GM21360 (cell line): Measurements from ENCODE around the gene CACNB1.

Source experiments
- ATAC-seq: cut with Tn5 transposase; IDR thresholded peaks from one replicate; pipeline ENCODE4 v1.9.1; 2021; ENCODE audit warnings: mild to moderate bottlenecking, moderate library complexity; ENCODE audit not compliant: unreplicated experiment

CACNB1 gene

DNA sequence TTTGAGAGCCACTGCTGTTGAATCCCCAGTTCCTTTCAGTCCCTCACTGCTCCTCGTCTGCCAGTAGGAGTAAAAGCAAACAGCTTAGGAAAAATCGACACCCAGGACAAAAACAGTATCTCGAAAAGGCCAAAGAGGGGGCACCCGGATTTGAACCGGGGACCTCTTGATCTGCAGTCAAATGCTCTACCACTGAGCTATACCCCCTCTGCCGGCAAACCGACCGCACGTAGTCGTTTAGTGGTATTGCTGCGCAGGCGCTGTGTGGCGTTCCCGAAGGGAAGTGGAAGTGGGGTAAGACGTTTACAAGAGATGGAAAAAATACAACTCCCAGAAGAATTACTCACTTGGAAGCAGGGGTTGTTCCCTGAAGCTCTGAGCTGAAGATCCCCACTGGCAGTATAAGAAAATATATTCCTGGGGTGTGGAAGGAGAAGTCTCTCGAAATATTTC, 43.8 kb downstream of the CACNB1 start:
- peak; percentile 40 for ATAC-seq

DNA sequence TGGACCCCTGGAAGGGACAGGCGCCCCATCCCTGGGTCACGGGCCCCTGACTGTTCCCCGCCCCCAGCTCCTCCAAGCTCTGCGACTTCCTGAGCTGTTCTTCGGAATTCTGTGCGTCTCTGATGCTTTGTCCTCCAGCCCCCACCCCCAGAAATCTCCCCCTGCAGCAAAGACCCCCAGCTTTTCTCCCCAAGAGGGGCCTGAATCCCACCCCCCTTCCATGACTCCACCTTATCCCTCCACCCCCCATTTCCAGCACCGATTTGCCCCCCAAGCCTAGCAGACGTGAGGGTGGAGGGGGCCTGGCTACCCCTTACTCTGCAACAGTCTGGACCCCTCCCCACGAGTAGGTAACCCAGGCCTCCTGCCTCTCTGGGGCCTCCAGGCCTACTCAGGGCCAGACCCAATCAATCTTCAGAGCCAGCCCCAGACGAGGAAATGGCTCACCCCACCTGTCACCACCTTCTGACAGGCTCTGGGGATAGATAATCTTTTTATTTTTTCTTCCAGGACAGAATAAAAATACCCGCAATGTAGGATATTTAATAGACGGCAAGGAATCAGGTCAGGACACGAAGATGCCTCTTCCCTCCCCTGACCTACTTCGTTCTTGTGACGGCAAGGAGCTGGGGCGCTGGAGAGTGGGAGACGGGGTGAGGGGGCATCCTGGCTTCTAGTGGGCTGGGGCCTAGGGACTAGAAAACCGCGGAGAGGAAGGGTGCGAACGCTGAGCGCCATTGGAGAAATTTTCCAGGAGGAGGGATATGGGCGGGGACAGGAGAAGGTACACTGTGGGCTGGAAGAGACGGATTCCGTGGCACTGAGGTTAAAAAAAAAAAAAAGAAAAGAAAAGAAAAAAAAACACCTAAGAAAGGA, 45.3 kb downstream of the CACNB1 start:
- no peak for ATAC-seq

DNA sequence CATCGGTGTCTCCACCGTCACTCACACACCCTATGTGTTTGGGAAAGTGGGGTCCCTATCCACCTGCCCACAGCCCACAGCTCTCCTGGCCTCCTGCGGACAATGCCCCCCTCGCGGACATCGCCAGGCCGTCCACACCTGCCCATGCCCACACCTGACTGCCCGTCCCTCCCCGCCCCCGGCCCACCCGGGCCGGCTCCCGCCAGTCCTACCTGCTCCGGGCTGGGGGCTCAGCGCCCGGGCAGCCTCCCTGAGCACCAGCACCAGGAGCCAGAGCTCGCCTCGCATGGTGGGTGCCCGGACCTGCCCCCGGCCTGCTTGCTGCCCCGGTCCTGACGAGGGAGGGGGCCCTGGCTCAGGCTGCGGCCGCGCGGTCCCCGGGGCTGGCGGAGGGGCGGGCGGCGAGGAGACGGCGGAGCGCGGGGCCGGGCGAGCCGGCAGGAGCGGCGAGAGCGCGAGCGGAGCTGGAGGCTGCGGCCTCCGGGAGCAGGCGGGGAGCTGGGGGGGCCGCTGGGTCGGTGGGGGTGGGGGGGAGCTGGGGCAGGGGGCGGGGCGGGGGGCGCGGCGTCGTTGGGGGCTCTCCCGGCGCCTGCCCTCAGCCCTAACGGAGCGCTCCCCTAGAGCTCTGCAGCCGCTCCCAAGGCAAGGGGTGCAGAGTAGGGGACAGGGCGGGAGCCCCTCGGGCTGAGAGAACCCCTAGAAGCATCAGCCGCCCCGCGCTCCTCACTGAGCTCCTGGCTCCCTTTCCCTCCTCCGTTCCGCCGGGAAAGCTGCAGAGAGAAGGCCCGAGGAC, 46.1 kb downstream of the CACNB1 start, which contains the start of gene PLXDC1:
Gene PLXDC1, minus strand, starts transcription at position 488 of the 793 bp plus-strand sequence. Its CDS starts 200 bp downstream, at position 288.
- ATAC-seq = no peak

DNA sequence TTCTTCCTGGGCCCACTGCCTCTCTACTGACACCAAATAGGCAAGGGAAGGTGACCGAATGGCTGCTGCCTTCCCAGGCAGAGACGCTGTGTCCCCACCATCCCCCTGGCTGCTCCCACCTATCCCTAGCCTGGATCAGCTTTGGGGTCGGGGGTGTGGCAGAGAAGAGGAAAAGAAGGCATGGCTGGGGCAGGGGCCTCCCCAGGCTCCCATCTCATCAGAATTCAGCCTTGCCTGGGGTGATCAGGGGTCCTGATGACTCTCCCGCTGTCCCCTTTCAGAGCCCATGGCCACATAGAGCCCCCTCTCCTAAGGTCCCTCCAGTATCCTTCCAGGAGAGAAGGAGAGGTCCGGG, 46.7 kb downstream of the CACNB1 start:
- ATAC-seq = no peak

DNA sequence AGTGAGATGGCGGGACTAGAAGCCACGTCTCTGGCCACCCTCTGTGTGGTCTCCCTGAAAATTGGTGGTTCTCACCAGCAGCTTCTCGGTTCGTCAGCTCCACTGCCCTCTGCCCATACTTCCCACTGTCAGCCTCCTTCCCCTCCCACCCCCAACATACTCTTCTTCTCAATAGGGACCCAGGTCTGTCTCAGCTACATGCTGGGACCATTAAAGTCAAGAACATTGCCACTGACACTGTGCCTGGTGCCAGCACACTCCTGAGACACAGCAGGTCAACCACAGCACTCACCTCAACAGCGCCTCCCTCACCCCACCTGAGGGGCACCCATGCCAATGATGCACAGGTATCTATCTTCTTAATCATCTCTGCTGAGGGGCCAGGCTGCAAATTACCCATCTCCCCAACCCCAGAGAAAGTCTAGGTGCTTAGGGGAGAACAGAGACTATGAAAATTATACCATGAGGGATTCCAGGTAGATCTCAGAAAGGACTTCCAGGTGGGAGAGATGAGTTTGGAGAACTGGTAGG, 47.3 kb downstream of the CACNB1 start:
- no peak for ATAC-seq

DNA sequence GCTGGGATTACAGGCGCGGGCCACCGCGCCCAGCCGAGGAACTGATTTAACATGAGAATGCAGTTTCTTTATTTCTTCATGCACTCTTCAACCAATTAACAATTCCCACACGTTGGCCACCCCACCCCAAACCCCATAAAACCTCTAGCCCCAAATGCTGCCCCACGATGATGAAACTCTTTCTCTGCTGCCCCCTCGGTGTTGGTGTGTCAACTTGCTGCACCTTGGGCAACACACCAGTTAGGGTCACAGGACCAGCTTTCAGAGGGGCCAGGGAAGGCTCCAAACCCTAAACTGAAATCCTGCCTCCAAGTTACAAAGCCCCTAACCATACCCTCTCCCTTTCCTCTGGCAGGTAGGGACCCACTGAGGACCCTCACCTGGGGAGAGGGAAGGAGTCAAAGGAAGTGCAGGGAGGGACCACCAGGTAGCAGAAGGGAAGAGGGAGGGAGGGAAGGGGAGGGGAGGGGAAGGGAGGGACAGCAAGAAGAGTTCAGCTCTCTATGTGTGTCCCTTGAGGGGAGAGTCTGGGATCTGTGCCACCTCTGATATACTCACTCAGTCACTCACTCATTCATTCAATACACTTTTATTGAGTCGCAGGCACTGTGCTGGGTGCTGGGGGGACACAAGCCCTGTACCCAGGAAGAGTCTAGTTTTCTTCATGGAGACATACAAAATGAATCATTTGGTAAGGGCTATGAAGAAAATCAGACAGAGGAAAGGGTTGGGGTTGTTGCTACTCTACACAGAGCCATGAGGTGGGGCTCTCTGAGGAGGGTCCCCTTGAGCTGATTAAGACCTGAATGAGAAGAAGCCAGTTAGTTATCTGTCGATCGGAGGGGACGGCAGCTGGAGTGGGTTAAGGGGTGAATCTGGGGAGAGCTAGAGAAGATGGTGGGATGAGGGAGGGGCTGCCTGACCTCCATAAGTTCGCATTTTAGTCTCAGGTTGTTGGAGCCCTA, 50.0 kb downstream of the CACNB1 start:
- no peak for ATAC-seq

DNA sequence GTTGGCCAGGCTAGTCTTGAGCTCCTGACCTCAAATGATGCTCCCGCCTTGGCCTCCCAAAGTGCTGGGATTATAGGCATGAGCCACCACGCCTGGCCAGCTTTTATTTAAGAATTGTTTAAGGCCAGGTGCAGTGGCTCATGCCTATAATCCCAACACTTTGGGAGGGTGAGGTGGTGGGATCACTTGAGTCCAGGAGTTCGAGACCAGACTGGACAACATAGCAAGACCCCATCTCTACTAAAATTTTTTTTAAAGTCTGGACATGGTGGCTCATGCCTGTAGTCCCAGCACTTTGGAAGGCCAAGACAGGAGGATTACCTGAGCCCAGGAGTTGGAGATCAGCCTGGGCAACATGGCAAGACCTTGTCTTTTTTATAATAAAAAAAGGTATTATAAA, 51.2 kb downstream of the CACNB1 start:
- ATAC-seq = no peak

DNA sequence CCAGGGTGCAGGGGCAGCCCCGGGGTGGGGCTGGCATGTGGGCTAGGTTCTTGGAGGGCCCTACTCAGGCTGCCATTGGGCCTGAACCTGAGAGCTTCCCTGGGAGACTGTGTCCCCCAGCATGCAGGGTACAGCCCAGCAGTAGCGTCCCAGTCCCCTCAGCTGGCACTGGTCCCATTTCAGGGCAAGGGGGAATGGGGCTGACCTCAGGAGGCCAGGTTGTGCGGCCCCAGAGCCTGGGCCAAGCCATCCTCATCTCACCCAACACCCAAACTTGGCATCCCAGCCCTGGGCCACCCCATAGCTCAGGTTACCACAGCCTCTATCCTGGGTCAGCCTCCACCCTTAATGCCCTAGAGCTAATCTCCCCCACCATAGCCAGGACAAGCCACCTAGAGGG, 52.3 kb downstream of the CACNB1 start:
- ATAC-seq = no peak

DNA sequence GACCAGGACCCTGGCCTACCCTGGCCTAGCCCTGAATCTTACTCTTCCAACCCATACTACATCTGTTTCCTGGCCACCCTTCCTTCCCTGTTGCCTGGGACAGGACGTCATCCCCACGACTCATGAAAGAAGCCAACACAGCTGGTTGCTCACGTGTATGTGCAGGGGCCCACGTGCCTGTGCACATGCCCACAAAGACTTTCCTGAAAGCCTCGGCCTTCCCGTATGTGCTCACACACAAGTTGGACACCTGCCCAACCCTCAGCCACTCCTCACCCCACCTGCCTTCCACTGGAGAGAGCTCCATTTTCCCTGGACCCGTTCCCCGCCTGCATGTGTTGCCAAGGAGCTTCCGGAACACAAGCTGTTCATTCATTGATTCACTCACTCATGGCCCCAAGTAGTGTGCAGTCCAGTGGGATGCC, 53.0 kb downstream of the CACNB1 start:
- ATAC-seq = no peak

DNA sequence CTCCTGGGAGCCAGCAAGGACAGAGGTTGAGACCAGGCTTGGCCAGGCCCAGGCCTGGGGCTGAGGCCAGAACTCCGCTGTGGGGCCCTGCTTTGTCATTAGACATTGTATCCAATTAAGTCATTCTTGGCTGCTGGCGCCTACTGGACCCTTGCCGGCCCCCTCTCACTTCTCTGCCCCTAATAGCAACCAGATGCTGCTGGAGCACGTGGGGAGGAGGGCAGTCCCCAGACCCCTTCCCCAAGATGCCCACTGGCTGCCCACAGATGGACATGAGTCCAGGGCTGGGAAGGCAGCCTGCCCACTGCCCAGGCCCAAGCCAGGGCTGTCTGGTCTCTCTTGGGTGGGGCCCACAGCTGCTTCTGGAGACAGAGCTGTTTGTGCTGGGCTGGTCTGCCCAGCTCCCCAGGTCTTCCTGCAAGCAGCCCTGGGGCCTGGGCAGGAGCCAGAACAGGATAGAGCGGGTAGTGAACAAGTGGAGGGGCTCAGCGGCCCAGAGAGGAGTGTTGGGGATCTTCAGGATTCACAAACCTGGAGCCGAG, 53.8 kb downstream of the CACNB1 start:
- ATAC-seq = no peak

DNA sequence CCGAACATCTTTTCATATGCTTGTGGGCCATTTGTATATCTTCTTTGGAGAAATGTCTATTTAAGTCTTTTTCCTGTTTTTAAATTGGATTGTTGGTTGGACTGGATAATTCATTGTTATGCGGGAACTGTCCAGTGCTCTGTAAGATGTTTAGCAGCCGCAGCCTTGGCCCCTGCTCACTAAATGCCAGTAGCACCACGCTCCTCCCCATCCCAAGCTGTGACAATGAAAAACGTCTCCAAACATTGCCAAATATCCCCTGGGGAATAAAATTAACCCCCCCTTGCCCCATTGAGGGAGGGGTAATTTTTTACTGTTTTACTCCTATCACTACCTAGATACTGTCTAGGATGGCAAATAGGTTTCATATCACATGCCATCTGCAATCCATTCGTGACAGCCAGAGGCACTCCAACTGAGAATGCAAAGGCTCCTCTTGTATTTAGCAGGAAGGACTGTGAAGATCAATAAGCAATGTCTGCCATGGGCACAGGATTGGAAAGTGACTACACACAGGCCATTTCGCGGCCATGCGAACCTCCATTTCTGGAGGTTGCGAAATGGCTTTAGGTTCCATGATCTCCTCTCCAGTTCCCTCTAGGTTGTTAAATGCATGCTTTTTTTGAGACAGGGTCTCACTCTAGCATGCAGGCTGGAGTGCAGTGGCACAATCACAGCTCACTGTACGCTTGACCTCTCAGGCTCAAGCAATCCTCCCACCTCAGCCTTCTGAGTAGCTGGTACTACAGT, 55.4 kb downstream of the CACNB1 start:
- no peak for ATAC-seq

DNA sequence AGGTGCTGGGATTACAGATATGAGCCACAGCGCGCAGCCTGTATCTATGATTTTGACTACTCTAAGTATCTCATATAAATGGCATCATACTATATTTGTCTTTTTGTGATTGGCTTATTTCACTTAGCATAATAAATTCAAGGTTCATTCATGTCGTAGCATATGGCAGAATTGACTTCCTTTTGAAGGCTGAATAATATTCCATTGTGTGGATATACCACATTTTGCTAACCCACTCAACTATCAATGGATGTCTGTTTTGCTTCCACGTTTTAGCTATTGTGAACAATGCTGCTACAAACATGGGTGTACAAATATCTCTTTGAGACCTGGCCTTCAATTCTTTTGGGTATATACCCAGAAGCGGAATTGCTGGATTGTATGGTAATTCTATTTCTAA, 56.2 kb downstream of the CACNB1 start:
- ATAC-seq = no peak

DNA sequence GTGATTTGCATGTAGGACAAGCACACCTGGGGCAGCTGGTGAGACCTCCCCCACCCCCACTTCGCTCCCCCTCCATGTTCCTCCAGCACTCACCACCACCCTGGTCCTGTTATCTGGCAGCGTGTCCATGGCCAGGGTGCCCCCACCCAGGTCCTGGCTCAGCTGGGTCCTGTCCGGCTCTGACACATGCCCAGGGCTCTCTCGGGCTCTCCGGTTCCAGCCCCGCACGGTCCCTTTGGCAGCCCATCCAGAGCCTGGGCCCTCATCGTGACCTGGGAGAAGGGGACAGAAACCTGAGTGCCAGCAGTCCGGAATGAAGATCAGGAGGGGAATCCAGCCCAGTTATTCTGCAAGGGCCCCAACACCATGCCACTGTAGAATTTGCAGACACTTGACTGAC, 57.9 kb downstream of the CACNB1 start:
- no peak for ATAC-seq

DNA sequence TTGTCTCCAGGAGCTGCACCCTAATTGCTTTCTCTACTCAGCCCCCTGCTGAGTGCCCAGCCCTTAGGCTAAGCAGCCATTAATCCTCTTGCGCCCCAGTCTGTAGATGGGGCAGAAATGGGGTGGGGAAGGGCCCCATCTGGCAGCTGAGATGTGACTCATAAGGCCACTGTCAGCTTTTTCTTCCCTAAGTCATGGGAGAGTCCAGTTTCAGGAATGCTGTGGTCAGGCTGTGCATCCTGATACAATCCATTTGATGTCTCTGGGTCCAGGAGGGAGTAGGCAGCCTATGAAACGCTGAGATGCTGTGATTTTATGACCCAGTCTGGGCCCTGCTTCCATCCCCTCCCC, 58.3 kb downstream of the CACNB1 start:
- no peak for ATAC-seq

DNA sequence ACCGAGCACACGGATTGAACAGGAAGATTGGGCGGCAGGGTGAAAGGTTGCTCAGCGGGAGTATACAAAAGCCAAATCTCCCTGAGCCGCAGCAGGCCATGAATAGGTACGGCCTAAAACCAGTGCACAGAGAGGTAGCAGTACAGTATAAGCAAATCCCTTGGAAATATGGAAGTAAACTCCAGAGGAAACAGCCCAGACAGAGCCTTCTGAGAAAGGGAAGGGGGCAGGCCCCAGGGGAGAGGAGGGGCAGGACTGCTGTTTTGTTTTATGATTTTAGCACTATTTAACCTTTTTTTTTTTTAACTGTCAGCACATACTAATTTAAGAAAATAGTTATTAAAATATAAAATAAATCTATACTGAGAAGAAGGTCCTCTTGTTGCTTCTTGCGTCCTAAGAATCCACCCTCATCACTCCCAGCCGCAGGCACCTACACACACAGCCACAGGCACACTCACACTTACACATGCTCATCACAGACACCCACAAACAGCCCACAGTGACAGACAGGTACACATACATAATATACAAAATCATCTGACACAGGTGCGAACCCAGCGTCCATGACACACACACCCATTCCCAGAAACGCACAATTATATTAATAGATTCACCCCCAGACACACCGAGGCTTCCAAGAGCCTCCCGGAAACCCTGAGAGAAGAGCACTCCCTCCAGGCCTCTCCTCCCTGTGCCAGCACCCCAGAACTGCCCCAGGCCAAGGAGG, 58.9 kb downstream of the CACNB1 start:
- ATAC-seq = no peak

DNA sequence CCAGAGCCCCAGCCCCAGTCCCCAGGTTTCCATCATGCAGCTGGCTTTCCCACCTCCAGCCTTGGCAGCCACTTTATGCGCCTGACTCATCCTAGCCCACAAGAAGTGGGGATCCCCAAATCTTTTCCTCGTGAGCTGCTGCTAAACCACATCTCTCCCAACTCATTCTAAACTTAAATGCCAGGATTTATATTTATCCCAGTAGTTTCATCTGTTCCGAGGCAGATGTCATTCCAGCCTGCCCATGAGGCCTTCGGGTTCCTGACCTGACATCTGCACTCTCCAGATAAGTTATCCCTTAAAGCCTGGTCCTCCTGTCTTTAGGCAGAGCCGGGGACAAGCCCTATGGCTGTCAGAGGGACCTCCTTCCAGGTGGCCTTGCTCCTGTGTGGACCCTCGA, 62.6 kb downstream of the CACNB1 start:
- no peak for ATAC-seq

DNA sequence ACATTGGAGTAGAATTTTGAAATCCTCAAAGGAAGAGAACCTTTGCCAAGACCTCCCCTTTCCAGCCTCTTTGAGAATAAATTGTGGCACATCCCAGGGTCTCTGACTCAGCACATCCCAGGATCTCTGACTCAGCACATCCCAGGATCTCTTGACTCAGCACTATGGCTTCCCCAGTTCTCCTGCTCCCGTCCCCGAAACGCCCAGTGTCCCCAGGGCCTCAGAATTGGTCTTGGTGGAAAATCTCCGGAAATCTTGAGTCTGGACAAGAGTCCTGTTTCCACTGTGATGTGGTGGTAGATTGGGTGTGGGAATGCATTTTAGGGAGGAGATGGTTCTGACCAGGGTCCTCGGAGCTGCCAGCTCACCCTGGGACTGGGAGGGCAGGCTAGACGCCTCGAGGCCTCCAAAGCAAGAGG, 65.3 kb downstream of the CACNB1 start:
- no peak for ATAC-seq

DNA sequence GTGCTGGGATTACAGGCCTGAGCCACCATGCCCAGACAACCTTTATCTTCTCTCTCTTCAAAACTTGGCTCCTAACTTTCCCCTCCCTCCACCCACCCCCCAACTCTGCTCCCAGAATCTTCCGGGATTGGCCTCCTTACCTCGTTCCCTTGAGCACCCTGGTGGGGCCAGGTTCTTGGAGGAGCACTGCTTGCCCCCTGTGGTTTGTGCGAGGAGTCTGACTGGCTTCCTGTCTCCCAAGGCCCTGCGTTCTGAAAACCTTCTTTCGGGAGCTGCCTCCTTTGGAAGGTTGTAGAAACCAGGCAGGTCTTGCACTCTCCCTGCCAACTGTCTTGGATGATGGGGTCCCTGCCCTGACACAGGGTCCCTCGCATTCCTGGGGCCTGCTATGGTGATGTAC, 65.9 kb downstream of the CACNB1 start:
- ATAC-seq = no peak

DNA sequence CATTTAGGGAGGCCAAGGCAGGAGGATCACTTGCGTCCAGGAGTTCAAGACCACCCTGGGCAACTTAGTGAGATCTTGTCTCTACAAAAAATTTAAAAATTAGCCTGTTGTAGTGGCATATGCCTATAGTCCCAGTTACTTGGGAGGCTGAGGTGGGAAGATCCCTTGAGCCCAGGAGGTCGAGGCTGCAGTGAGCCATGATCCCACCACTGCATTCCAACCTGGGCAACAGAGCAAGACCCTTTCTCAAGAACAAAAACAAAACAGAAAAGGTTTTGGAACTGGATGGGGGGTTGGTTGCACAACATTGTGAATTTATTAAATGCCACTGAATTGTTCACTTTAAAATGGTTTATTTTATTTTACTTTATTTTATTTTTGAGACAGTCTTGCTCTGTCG, 67.3 kb downstream of the CACNB1 start:
- no peak for ATAC-seq
